Measurements from ENCODE around the gene PCIF1.
A peak's percentile ranks its signal among the peaks of the same experiment; 100 is the strongest.
"Not testable (repeated sequence)": the region's sequence is repeated elsewhere in the genome, so short reads cannot be mapped to it uniquely, and the experiment has no call there.

Gene PCIF1

DNA sequence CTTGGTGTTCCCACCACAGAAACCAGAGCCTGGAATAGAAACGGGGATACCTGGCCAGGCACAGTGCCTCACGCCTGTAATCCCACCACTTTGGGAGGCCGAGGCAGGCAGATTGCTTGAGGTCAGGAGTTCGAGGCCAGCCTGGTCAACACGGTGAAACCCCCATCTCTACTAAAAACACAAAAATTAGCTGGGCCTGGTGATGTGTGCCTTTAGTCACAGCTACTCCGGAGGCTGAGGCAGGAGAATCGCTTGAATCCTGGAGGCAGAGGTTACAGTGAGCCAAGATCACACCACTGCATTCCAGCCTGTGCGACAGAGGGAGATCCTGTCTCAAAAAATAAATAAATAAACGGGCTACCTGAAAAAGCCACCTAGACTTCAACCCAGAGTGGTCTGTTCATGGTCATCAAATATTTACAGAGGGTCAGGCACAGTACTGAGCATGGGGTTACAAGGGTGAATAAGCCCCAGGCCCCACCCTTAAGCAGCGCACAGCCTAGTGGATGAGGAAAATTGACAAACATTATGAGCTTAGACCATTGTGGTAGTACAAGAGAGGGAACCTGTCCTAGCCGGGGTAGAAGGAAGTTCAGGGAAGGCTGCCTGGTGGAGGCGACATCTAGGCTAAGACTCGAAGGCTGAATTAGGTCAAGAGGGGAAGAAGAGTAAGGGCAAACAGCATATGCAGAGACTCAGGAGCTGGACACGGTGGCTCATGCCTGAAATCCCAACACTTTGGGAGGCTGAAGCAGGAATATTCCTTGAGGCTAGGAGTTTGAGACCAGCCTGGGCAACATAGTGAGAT lies 7.2 kb upstream of the PCIF1 start:
- Mint-ChIP-seq H3K36me3 (no peaks in the 10 kb centered on the region), H3K4me1 (ENCODE audit: low read depth) (no peaks in the 10 kb centered on the region), H3K27ac (no peak overlapping the region), H3K27me3 (no peaks in the 10 kb centered on the region), H3K9me3 (ENCODE audit: low read depth) (no peaks in the 10 kb centered on the region), H3K4me3 (no peak overlapping the region)

DNA sequence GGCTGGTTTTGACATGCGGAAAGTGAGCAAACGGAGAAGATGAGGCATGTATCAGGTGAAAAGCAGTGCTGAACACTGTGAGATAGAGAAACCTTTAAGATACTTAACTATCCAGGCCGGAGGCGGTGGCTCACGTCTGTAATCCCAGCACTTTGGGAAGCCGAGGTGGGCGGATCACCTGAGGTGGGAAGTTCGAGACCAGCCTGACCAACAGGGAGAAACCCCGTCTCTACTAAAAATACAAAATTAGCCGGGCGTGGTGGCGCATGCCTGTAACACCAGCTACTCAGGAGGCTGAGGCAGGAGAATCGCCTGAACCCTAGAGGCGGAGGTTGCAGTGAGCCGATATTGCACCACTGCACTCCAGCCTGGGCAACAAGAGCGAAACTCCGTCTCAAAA lies 2.8 kb upstream of the PCIF1 start:
- not testable (repeated sequence) for H3K27me3 Mint-ChIP-seq; H3K27ac Mint-ChIP-seq; H3K9me3 Mint-ChIP-seq (ENCODE audit: low read depth); H3K36me3 Mint-ChIP-seq; H3K4me3 Mint-ChIP-seq; H3K4me1 Mint-ChIP-seq (ENCODE audit: low read depth)

DNA sequence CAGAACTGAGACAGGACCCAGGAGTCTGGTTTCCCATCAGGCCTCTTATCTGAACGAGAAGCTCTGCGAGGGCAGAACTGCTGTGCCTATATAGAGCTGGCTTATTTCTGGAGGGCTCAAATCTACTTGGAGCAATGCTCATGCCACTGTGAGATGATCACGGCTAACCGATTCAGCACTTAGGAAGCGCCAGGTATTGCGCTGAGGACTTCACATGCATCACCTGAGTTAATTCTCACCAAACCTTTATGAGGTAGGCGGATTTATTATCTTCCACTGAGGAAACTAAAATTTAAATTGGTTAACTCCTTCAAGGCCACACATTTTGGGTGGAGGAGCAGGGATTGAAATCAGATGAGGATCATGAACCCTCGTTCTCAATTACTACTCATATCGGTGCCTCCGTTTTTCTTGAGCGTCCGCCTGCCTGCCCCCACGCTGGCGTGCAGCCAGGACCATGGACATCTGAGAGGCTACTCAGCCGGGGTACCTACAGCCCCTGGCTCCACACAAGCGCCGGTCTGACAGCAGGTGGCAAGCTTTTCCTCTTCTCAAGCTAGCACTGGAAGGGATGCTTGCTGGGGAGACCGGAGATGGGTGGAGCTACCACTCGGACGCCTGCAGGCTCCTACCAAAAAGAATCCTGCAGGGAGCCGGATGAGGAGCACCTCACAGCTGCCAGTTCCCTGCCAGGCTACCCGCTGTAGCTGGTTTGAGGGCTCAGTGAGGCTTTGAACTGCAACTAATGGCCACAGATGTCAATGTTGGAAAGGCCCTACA lies 1.0 kb upstream of the PCIF1 start:
- Mint-ChIP-seq H3K36me3 (peaks cover 2% of the 10 kb centered on the region), H3K9me3 (ENCODE audit: low read depth) (no peaks in the 10 kb centered on the region), H3K4me3 (peak overlapping the region; percentile 95), H3K27me3 (no peaks in the 10 kb centered on the region), H3K27ac (peak overlapping the region; percentile 95), H3K4me1 (ENCODE audit: low read depth) (peaks cover 27% of the 10 kb centered on the region)

DNA sequence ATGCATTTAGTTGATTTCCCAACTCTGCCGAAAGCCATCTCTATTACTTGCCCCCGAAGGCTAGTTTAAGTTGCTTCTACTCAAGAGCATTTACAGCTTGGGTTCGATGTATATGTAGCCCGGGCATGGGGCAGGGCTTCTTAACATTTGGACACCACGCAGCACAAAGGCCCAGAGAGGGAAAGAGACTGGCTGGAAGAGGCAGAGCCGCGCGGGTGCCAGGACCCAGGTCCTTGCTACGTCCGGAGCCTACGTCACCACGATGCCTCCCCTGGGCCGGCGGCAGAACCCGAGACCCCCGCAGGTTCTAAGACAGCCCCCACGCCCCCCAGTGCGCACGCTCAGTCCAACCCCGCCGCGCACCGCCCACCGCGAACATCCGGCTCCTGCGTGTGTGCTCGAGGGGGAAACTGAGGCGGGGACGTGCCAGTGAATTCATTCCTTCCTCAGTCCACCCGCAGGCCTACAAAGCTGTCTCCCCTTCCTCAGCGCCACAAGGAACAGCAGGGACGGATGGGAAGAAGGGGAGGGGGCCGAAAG lies 367 bp upstream of the PCIF1 start:
- Mint-ChIP-seq H3K4me3 (peak overlapping the region; percentile 95), H3K4me1 (ENCODE audit: low read depth) (peaks cover 29% of the 10 kb centered on the region), H3K27ac (peak overlapping the region; percentile 95), H3K27me3 (no peaks in the 10 kb centered on the region), H3K36me3 (peaks cover 2% of the 10 kb centered on the region), H3K9me3 (ENCODE audit: low read depth) (no peaks in the 10 kb centered on the region)

DNA sequence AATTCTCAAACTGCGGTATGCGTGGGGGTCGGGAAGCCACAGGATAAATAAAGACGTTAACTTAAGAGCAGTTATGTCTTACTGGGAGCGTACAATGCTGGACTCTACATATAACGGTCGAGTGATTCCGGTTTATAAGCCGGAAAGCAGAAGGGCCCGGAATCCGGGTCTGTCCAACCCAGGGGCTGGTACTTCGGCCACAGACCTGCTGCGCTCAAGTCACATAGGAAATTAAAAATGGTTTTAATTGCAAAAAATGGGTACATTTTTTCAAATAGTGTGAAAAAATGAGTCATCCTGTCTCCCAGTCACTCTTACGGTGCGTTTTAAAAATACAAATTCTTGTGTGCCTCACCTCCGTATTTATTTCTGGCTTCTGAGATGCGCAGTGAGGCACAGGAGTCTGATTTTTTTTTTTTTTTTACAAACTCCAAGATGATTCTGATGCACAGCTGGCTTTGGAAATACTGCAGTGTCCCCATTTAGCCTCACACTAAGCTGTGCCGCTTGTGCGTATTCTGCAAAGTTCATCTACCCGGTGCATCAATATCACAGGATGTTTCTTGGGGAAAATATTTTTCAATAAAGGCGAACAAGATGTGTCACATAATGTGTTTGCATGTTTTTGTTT lies 1.0 kb downstream of the PCIF1 start:
- H3K36me3 Mint-ChIP-seq = peaks cover 5% of the 10 kb centered on the region

DNA sequence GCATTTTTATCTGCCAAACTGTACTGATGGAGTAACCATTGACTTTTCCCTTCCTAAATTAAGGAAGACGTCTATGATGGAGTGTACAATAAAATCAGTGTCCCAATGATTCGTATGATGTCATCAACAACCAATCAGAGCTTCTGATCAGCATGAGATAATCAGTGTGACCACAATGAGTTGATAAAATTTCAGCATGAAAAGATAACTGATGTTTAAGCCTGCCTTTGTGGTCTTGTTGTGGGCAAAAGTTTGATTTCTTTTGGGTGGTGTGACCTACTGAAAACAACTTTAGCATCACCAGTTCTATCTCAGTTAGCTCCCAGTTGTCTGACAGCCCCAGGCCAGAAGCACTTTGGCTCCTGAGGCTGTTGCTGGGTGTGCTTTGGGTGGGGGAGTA lies 3.3 kb downstream of the PCIF1 start:
- H3K27me3 Mint-ChIP-seq = no peaks in the 10 kb centered on the region
- peak overlapping the region; percentile 82 for H3K27ac Mint-ChIP-seq
- H3K9me3 Mint-ChIP-seq (ENCODE audit: low read depth) = no peaks in the 10 kb centered on the region
- peaks cover 5% of the 10 kb centered on the region for H3K36me3 Mint-ChIP-seq
- H3K4me3 Mint-ChIP-seq = peak overlapping the region; percentile 18
- peaks cover 31% of the 10 kb centered on the region for H3K4me1 Mint-ChIP-seq (ENCODE audit: low read depth)

More for the DNA sequence above, 1.0 kb downstream of the PCIF1 start:
- peaks cover 31% of the 10 kb centered on the region for H3K4me1 Mint-ChIP-seq (ENCODE audit: low read depth)
- H3K27me3 Mint-ChIP-seq = no peaks in the 10 kb centered on the region
- peak overlapping the region; percentile 88 for H3K4me3 Mint-ChIP-seq
- no peaks in the 10 kb centered on the region for H3K9me3 Mint-ChIP-seq (ENCODE audit: low read depth)
- peak overlapping the region; percentile 92 for H3K27ac Mint-ChIP-seq

DNA sequence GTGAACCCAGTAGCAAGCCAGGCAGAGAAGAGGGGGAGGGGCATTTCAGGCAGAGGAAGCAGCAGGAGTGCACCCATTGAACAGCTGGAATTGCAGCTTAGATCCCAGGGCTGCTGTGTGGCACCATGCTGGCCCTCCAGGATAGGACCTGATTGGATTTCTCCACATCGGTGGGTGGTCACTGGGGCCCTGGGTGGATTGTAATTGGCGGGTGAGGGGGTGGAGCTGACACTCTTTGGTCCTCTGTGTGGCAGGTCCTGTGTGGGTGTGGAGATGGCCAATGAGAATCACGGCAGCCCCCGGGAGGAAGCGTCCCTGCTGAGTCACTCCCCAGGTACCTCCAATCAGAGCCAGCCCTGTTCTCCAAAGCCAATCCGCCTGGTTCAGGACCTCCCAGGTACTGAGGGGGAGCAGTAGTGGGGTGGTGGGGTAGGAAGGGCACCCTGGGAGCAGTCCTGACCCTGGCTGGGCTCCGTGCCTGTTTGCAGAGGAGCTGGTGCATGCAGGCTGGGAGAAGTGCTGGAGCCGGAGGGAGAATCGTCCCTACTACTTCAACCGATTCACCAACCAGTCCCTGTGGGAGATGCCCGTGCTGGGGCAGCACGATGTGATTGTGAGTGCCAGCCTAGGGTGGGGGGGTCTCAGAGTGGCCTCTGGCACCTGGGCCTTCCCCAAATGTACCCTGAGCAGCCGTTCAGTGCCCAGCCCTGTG lies 4.4 kb downstream of the PCIF1 start:
- Mint-ChIP-seq H3K9me3 (ENCODE audit: low read depth) (no peaks in the 10 kb centered on the region), H3K4me3 (no peak overlapping the region), H3K27ac (peak overlapping the region; percentile 55), H3K36me3 (peaks cover 5% of the 10 kb centered on the region), H3K4me1 (ENCODE audit: low read depth) (peaks cover 26% of the 10 kb centered on the region), H3K27me3 (no peaks in the 10 kb centered on the region)

DNA sequence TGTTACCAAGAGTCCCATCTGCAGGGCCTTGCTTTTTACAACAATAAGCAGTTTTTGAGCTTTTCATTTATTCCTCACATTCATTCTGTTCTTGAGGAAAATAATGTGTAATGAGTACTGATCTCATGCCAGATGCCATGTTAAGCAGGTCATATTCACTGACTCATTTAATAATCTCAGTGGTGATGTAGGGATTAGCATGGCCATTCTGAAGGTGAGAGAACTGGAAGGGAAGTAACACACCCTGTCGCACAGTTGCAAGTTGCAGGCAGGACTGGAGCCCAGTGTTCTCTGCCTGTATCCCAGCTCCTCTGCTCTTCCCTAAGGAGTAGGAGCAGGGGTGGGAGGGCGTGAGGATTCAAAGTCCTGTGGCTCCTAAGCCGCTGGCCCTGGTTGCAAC lies 5.6 kb downstream of the PCIF1 start:
- H3K9me3 Mint-ChIP-seq (ENCODE audit: low read depth) = no peaks in the 10 kb centered on the region
- no peak overlapping the region for H3K4me3 Mint-ChIP-seq
- no peaks in the 10 kb centered on the region for H3K27me3 Mint-ChIP-seq
- H3K4me1 Mint-ChIP-seq (ENCODE audit: low read depth) = peaks cover 35% of the 10 kb centered on the region
- H3K27ac Mint-ChIP-seq = no peak overlapping the region
- H3K36me3 Mint-ChIP-seq = peaks cover 11% of the 10 kb centered on the region

DNA sequence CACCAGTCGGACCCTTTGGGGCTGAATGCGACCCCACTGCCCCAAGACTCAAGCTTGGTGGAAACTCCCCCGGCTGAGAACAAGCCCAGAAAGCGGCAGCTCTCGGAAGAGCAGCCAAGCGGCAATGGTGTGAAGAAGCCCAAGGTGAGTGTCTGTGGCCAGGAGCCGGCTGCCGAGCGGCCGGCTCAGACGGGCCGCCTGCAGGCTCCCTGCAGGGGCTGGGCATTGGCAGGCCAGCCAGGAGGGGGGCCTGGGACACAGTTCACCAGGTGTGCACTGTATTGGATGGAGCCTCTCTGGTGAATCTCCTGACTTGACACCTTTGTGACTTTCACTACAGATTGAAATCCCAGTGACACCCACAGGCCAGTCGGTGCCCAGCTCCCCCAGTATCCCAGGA lies 6.0 kb downstream of the PCIF1 start:
- H3K27me3 Mint-ChIP-seq = no peaks in the 10 kb centered on the region
- H3K36me3 Mint-ChIP-seq = peaks cover 11% of the 10 kb centered on the region
- no peaks in the 10 kb centered on the region for H3K9me3 Mint-ChIP-seq (ENCODE audit: low read depth)
- H3K4me3 Mint-ChIP-seq = no peak overlapping the region
- peaks cover 35% of the 10 kb centered on the region for H3K4me1 Mint-ChIP-seq (ENCODE audit: low read depth)
- H3K27ac Mint-ChIP-seq = no peak overlapping the region

DNA sequence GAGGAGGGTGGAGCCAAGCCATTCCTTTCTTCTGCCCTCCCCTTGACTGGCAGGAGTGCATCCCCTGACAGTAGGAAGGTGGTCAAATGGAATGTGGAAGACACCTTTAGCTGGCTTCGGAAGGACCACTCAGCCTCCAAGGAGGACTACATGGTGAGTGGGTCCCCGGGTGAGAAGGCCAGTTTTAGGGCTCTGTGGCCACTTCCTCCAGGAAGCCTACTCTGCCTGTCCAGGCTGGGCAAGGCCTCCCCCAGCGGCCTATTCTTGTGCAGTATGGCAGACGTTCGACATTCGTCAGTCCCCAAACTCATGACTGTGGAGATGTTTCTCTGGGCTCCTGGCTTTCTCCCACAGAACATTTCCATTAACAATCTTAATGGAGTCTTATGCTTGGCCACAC lies 9.1 kb downstream of the PCIF1 start:
- H3K4me3 Mint-ChIP-seq = no peak overlapping the region
- H3K27ac Mint-ChIP-seq = peak overlapping the region; percentile 80
- no peaks in the 10 kb centered on the region for H3K9me3 Mint-ChIP-seq (ENCODE audit: low read depth)
- peaks cover 13% of the 10 kb centered on the region for H3K4me1 Mint-ChIP-seq (ENCODE audit: low read depth)
- H3K36me3 Mint-ChIP-seq = peaks cover 9% of the 10 kb centered on the region
- H3K27me3 Mint-ChIP-seq = no peaks in the 10 kb centered on the region

DNA sequence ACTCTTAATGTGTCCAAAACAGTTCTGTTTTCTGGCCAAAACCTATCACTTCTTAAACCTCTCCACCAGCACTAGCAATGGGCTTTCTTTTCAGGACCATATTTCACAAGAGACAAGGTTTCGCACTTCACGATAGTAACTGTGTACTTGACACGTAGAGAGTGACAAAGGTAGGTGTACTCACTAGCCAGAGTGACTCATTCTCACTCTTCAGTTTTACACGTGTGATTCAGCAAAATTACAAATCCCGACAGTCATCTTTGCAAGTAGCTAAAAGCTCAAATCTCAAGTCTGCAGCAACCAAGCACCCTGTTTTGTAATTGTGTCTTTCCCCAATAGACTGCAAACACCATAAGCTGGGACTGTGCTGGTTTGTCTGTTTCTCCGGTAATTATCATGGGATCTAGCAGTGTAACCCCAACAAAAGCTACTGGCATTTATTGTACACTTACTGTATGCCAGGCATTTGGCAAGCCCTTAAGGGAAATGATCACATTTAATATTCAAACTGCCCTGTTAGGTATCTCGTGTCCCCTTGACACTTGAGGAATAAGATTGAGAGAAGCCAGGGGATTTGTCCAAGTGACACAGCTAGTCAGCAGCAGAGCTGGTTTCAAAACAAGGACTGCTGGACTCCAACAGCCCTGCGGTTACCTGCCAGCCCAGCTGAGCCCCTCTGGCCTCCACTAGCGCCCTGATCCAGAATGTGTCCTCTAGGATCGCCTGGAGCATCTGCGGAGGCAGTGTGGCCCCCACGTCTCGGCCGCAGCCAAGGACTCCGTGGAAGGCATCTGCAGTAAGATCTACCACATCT lies 9.9 kb downstream of the PCIF1 start:
- Mint-ChIP-seq H3K4me1 (ENCODE audit: low read depth) (peaks cover 13% of the 10 kb centered on the region), H3K27ac (peak overlapping the region; percentile 80), H3K9me3 (ENCODE audit: low read depth) (no peaks in the 10 kb centered on the region), H3K27me3 (no peaks in the 10 kb centered on the region), H3K36me3 (peaks cover 9% of the 10 kb centered on the region), H3K4me3 (peak overlapping the region; percentile 8)

DNA sequence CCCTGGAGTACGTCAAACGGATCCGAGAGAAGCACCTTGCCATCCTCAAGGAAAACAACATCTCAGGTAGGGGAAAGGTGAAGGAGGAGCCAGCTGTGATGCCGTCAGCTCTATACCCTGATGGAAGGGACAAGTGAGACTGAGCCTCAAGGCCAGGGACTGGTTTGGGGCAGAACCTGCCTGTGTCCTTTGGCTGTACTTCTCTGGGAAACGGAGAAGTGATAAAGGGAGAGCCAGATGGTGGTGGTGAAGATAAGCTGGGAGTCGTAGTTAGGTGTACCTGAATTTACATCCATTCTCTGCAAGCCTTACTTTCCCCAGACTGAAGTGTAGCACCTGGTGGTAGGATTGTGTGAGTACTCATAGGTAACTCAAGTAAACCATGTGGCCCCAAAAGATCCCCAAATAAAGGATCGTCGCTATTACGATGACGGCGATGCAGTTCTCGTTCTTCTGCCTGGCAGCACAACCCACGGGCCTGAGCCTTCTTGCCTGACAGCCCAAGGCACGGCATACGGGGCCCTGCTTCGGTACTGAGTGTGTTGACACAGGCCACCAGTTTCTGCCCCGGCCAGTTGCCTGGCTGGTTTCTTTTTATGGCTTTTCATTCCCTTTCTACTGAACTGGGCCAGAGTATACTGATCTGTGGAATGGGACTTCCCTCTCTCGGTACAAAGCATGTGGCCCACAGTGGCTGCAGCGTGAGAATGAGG lies 10.6 kb downstream of the PCIF1 start:
- peaks cover 11% of the 10 kb centered on the region for H3K4me1 Mint-ChIP-seq (ENCODE audit: low read depth)
- no peaks in the 10 kb centered on the region for H3K9me3 Mint-ChIP-seq (ENCODE audit: low read depth)
- H3K27me3 Mint-ChIP-seq = no peaks in the 10 kb centered on the region
- peak overlapping the region; percentile 80 for H3K27ac Mint-ChIP-seq
- H3K36me3 Mint-ChIP-seq = peaks cover 7% of the 10 kb centered on the region
- no peak overlapping the region for H3K4me3 Mint-ChIP-seq

DNA sequence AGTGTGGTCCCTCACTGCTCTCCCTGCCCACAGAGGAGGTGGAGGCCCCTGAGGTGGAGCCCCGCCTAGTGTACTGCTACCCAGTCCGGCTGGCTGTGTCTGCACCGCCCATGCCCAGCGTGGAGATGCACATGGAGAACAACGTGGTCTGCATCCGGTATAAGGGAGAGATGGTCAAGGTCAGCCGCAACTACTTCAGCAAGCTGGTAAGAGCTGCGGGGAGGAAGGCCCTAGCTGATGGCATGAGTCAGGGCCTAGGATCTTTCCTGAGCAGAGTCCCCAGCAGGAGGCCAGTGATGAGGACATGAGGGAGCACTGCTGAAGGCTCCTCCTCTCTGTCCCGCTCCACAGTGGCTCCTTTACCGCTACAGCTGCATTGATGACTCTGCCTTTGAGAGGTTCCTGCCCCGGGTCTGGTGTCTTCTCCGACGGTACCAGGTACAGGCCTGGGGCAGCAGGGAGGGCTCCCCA lies 11.2 kb downstream of the PCIF1 start:
- H3K27me3 Mint-ChIP-seq = no peaks in the 10 kb centered on the region
- no peak overlapping the region for H3K4me3 Mint-ChIP-seq
- H3K4me1 Mint-ChIP-seq (ENCODE audit: low read depth) = peaks cover 11% of the 10 kb centered on the region
- no peaks in the 10 kb centered on the region for H3K9me3 Mint-ChIP-seq (ENCODE audit: low read depth)
- H3K36me3 Mint-ChIP-seq = peaks cover 7% of the 10 kb centered on the region
- peak overlapping the region; percentile 50 for H3K27ac Mint-ChIP-seq

All from activated naive CD8-positive, alpha-beta T cell (primary cell).